Breast epithelium (tissue), 4 donors: ENCODE data around the gene HBB. TPM values are rescaled to one million over a fixed set of nuclear protein-coding genes. Genes with fewer than 3 reads are reported as not detected.
"Not testable (repeated sequence)": the region's sequence is repeated elsewhere in the genome, so short reads cannot be mapped to it uniquely, and the experiment has no call there.

Experiments used
- DNase-seq, 2 donors: peaks; one replicate each; pipeline ENCODE4 v3.0.0-alpha.2; 2019; ENCODE audit warnings: low spot score in 2 of 2
- H3K27ac ChIP-seq, 2 donors: fragments of 200-600 bp; sonication (generic) in 1 of 2; one replicate each; pipeline ENCODE4 v1.5.1; 2016 to 2019; ENCODE audit warnings: mild to moderate bottlenecking in 1 of 2
- H3K27me3 ChIP-seq, 2 donors: fragments of 200-600 bp; sonication (generic) in 1 of 2; one replicate each; pipeline versions ENCODE4 v1.5.1 to v1.6.0; 2017 to 2019; ENCODE audit warnings: control low read depth in 1 of 2, mild to moderate bottlenecking in 1 of 2
- H3K36me3 ChIP-seq: fragments of 200-600 bp; one replicate; pipeline ENCODE4 v1.5.1; 2019
- H3K4me1 ChIP-seq, 2 donors: fragments of 200-600 bp; sonication (generic); one replicate each; pipeline ENCODE4 v1.5.1; 2016 to 2019; ENCODE audit warnings: control low read depth in 1 of 2
- H3K4me3 ChIP-seq, 3 donors: fragments of 200-600 bp; sonication (generic); 1 replicate in 2 of 3; 2 replicates in 1 of 3; pipeline ENCODE4 v1.5.1; 2016 to 2019; ENCODE audit warnings: mild to moderate bottlenecking in 3 of 3, moderate library complexity in 2 of 3
- H3K9me3 ChIP-seq, 2 donors: fragments of 200-600 bp; sonication (generic) in 1 of 2; one replicate each; pipeline ENCODE4 v1.5.1; 2016 to 2019; ENCODE audit warnings: control low read depth in 1 of 2
- POLR2A ChIP-seq: fragments of 450-650 bp; IDR thresholded peaks from one replicate; pipeline ENCODE4 v1.6.1; 2016; ENCODE audit warnings: antibody characterized with exemption, mild to moderate bottlenecking, moderate library complexity
- POLR2AphosphoS5 ChIP-seq, 3 donors: sonication (generic); formaldehyde crosslinking; IDR thresholded peaks; one replicate each; pipeline ENCODE4 v1.6.1; 2017; ENCODE audit warnings: antibody characterized with exemption in 3 of 3
- intact Hi-C: fragments of 100-400 bp; cut with DNase I; formaldehyde crosslinking; loops from one replicate; pipeline ENCODE4 v1.15.1; 2023; ENCODE audit warnings: low total_unique reads
- total RNA-seq, 3 donors: library from RNA; depleted of rRNA; stranded (reverse); fragments of >200 nt; gene quantifications; one replicate each; pipeline ENCODE4 v1.1.0, GENCODE V29; 2016
- TF ChIP-seq, protein P1 (sequence below), 3 donors: fragments of 450-650 bp; IDR thresholded peaks; one replicate each; pipeline ENCODE4 v1.5.1; 2016 to 2017; ENCODE audit warnings: antibody characterized with exemption in 3 of 3, mild to moderate bottlenecking in 3 of 3, moderate library complexity in 3 of 3

The HBB gene
- total RNA-seq, 3 donors from 2014 or later: 71.8 to 334 (median 143) TPM

GRCh38 chr11:5253440-5253839 lies 26.6 kb upstream of the HBB start:
- H3K4me3 ChIP-seq, H3K4me1 ChIP-seq, H3K27me3 ChIP-seq, H3K27ac ChIP-seq, H3K9me3 ChIP-seq, H3K36me3 ChIP-seq, intact Hi-C loops, DNase-seq: not testable (repeated sequence)

- no peaks in the 10 kb centered on the region for H3K4me1 ChIP-seq
- H3K27me3 ChIP-seq: no peaks in the 10 kb centered on the region
- H3K36me3 ChIP-seq: no peaks in the 10 kb centered on the region
- no peaks in the 10 kb centered on the region for H3K9me3 ChIP-seq
- TF ChIP-seq POLR2AphosphoS5 (IDR thresholded peaks at IDR 0.05) (no peak), POLR2A (no peak)
- DNase-seq: no peak
- intact Hi-C loops: no loop called here
- no peak overlapping the region for H3K4me3 ChIP-seq
- H3K27ac ChIP-seq: no peak overlapping the region
Measured at GRCh38 chr11:5252919-5253265, 26.0 kb upstream of the HBB start.

- Histone ChIP-seq H3K9me3 (no peaks in the 10 kb centered on the region), H3K27me3 (no peaks in the 10 kb centered on the region), H3K4me1 (no peaks in the 10 kb centered on the region), H3K36me3 (no peaks in the 10 kb centered on the region), H3K4me3 (no peak overlapping the region), H3K27ac (no peak overlapping the region)
- TF ChIP-seq POLR2AphosphoS5 (IDR thresholded peaks at IDR 0.05) (no peak), POLR2A (no peak)
- TF ChIP-seq, protein P1, sequence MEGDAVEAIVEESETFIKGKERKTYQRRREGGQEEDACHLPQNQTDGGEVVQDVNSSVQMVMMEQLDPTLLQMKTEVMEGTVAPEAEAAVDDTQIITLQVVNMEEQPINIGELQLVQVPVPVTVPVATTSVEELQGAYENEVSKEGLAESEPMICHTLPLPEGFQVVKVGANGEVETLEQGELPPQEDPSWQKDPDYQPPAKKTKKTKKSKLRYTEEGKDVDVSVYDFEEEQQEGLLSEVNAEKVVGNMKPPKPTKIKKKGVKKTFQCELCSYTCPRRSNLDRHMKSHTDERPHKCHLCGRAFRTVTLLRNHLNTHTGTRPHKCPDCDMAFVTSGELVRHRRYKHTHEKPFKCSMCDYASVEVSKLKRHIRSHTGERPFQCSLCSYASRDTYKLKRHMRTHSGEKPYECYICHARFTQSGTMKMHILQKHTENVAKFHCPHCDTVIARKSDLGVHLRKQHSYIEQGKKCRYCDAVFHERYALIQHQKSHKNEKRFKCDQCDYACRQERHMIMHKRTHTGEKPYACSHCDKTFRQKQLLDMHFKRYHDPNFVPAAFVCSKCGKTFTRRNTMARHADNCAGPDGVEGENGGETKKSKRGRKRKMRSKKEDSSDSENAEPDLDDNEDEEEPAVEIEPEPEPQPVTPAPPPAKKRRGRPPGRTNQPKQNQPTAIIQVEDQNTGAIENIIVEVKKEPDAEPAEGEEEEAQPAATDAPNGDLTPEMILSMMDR (IDR thresholded peaks at IDR 0.05): no peak
- intact Hi-C loops: no loop called here
- DNase-seq: no peak
Measured at GRCh38 chr11:5252192-5252918, 25.5 kb upstream of the HBB start.

GRCh38 chr11:5251746-5252145 lies 24.9 kb upstream of the HBB start:
- intact Hi-C loops: no loop called here
- H3K9me3 ChIP-seq: no peaks in the 10 kb centered on the region
- no peaks in the 10 kb centered on the region for H3K4me1 ChIP-seq
- no peak overlapping the region for H3K27ac ChIP-seq
- TF ChIP-seq POLR2AphosphoS5 (IDR thresholded peaks at IDR 0.05) (no peak), POLR2A (no peak)
- TF ChIP-seq, protein P1 (IDR thresholded peaks at IDR 0.05): no peak
- H3K36me3 ChIP-seq: no peaks in the 10 kb centered on the region
- H3K27me3 ChIP-seq: no peaks in the 10 kb centered on the region
- no peak overlapping the region for H3K4me3 ChIP-seq
- no peak for DNase-seq

GRCh38 chr11:5250543-5251204 lies 23.8 kb upstream of the HBB start:
- Histone ChIP-seq H3K36me3 (no peaks in the 10 kb centered on the region), H3K4me3 (no peak overlapping the region), H3K4me1 (no peaks in the 10 kb centered on the region), H3K27ac (no peak overlapping the region), H3K9me3 (no peaks in the 10 kb centered on the region), H3K27me3 (no peaks in the 10 kb centered on the region)
- DNase-seq: no peak
- TF ChIP-seq POLR2AphosphoS5 (IDR thresholded peaks at IDR 0.05) (no peak), POLR2A (no peak)
- TF ChIP-seq, protein P1 (IDR thresholded peaks at IDR 0.05): no peak
- intact Hi-C loops: no loop called here

GRCh38 chr11:5249807-5250396 lies 23.0 kb upstream of the HBB start, which contains the start of gene HBG1:
Gene HBG1 (minus strand): TSS chr11:5249857. CDS start chr11:5249804, 53 bp downstream.
- H3K27me3 ChIP-seq, intact Hi-C loops, H3K4me3 ChIP-seq, H3K27ac ChIP-seq, DNase-seq, H3K36me3 ChIP-seq, H3K4me1 ChIP-seq, H3K9me3 ChIP-seq: not testable (repeated sequence)

- H3K36me3 ChIP-seq, H3K27ac ChIP-seq, DNase-seq, H3K4me1 ChIP-seq, intact Hi-C loops, H3K9me3 ChIP-seq, H3K4me3 ChIP-seq, H3K27me3 ChIP-seq: not testable (repeated sequence)
Measured at GRCh38 chr11:5248498-5248897, 21.6 kb upstream of the HBB start.
